NT2/D1 (cell line): ENCODE measurements around the gene STS.

ENCODE experiments used
- YY1 ChIP-seq: IDR thresholded peaks from 2 replicates; pipeline ENCODE4 v1.6.1; 2011; ENCODE audit not compliant: insufficient read length, insufficient read depth
- ZNF274 ChIP-seq: IDR thresholded peaks from 2 replicates; pipeline ENCODE4 v1.6.1; 2011; ENCODE audit warnings: mild to moderate bottlenecking, low read depth, low read length

DNA sequence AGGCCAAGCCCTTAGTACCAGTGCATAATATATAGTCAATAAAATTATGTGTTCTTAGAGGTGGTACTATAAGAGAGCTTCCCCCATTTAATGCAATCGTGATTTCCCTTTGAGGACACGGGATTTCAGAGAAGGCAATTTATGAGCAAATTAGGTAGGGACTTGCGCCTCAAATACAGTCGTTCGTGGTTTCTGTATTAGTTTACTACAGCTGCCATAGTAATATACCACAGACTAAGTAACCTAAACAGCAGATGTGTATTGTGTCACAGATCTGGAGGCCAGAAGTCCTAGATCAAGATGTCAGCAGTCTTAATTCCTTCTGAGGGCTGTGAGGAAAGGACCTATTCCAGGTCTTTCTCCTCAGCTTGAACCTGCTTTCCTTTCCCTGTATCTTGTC lies 1.9 kb downstream of the STS start:
- TF ChIP-seq YY1 (no peak), ZNF274 (no peak)
